Stimulated activated naive CD8-positive, alpha-beta T cell treated with anti-CD3 and anti-CD28 coated beads, Interleukin-15, Interleukin-2, amounts not matched to agents 100 ng/mL and 50 ng/mL, for 24 hours (primary cell): ENCODE results near the gene ACOT7.

ENCODE experiments used
- H3K27ac Mint-ChIP-seq: one replicate; pipeline ENCODE4 v1.8.0; 2021; ENCODE audit warnings: mild to moderate bottlenecking, mixed read lengths
- H3K27me3 Mint-ChIP-seq: one replicate; pipeline ENCODE4 v1.8.0; 2021; ENCODE audit warnings: mixed read lengths
- H3K36me3 Mint-ChIP-seq: one replicate; pipeline ENCODE4 v1.8.0; 2021; ENCODE audit warnings: low read depth, mixed read lengths
- H3K4me1 Mint-ChIP-seq: one replicate; pipeline ENCODE4 v1.8.0; 2021; ENCODE audit warnings: low read depth, mixed read lengths
- H3K4me3 Mint-ChIP-seq: one replicate; pipeline ENCODE4 v1.8.0; 2021; ENCODE audit warnings: mild to moderate bottlenecking, mixed read lengths
- H3K9me3 Mint-ChIP-seq: one replicate; pipeline ENCODE4 v1.8.0; 2021; ENCODE audit warnings: mixed read lengths

Gene ACOT7

DNA sequence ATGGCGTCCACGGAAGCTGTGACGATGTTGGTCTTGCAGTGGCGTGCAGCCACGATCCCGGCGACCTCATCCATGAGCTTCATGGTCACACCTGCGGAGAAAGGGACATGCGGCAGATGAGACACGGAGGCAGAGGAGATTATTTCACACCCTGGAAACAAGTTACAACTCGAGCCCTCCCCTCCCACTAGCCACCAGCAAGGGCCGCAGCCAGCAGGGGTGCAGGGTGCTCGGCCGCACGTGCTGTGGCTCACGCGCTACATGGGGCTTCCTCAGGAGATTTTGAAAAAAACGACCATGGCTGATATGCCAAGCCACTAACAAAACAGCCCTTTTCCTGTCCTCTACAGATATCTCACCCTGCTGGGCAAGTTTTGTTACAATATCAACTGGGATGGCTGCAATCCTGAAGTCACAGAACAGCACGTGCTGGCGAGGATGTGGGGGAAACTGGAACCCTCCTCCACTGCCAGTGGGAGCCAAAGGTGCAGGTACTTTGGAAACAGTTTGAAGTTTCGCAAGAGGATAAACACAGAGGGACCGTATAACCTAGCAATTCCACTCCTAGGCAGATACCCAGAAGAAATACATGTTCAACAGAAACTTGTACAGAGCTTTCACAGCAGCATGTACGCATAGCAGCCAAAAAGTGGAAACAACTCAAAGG lies 98.5 kb downstream of the ACOT7 start:
- H3K4me1 Mint-ChIP-seq, result peaks cover 3% of the 10 kb centered on the region
- peaks cover 7% of the 10 kb centered on the region for H3K36me3 Mint-ChIP-seq
- no peaks in the 10 kb centered on the region for H3K27me3 Mint-ChIP-seq
- no peaks in the 10 kb centered on the region for H3K9me3 Mint-ChIP-seq
- no peak overlapping the region for H3K27ac Mint-ChIP-seq
- H3K4me3 Mint-ChIP-seq, result no peak overlapping the region

DNA sequence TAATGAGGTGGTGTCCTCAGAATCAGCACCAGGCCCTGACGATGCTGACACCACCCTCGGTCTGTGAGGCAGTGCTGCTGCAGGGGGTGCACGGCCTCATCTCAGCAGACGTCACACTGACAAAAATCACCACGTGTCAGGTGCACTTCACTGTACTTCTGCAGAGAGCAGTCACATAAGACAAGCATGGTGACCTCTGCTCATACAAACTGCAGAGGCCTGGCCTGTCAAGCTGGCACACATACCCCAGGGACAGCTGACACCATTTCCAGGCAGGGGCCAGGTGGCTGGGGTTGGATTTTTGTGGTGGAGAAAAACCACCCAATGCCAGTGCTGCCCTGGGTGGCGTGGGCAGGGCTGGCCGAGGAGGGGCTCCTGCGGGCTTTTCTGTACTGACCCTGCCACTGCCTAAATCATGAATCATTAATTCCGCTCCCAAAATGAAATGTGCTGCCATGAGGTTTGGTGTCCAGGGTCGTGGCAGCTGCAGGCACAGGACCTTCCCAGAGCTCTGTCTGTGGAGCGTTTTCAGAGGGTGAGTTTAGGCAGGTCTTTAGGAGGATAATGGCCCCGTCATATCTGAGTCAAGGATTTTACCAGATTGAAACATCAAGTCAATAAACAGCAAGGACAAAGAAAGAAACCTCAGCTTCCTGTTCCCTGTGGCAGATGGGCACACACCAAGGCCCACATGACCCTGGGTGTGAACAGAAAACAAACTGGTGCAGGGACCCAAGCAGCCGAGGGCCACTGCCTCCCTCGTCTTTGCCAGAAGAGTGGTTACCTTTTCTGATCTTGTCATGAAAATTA lies 99.3 kb downstream of the ACOT7 start:
- no peak overlapping the region for H3K27ac Mint-ChIP-seq
- H3K4me1 Mint-ChIP-seq, result peaks cover 3% of the 10 kb centered on the region
- no peaks in the 10 kb centered on the region for H3K27me3 Mint-ChIP-seq
- H3K4me3 Mint-ChIP-seq, result no peak overlapping the region
- peaks cover 7% of the 10 kb centered on the region for H3K36me3 Mint-ChIP-seq
- no peaks in the 10 kb centered on the region for H3K9me3 Mint-ChIP-seq

DNA sequence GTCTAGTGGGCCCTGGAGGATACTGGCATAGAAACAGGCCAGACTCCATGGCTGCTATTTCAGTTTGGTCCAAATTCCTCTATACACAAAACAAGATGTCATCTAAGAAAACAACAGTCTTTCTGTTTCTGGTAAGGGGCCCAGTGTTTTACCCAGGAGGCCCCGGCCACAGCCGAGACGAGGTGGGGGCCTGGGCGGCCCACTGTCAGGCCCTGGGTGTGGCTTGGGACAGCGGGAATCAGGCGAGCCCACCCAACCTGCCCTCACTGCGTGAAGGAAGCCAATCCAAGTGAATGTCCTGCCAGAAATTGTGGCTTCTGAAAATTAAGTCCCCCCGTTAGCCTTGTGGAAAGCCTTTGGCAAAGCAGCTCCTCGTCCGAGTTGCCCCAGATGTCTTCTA lies 101.5 kb downstream of the ACOT7 start:
- H3K27ac Mint-ChIP-seq, result no peak overlapping the region
- H3K27me3 Mint-ChIP-seq, result no peaks in the 10 kb centered on the region
- H3K4me3 Mint-ChIP-seq, result no peak overlapping the region
- peaks cover 7% of the 10 kb centered on the region for H3K36me3 Mint-ChIP-seq
- H3K9me3 Mint-ChIP-seq, result no peaks in the 10 kb centered on the region
- H3K4me1 Mint-ChIP-seq, result peaks cover 3% of the 10 kb centered on the region

GRCh38 chr1:6288665-6289064 lies 104.9 kb downstream of the ACOT7 start:
- Mint-ChIP-seq H3K27me3 (no peaks in the 10 kb centered on the region), H3K4me1 (peaks cover 3% of the 10 kb centered on the region), H3K4me3 (no peak overlapping the region), H3K27ac (no peak overlapping the region), H3K9me3 (no peaks in the 10 kb centered on the region), H3K36me3 (no peaks in the 10 kb centered on the region)

- no peaks in the 10 kb centered on the region for H3K9me3 Mint-ChIP-seq
- H3K36me3 Mint-ChIP-seq, result no peaks in the 10 kb centered on the region
- peaks cover 3% of the 10 kb centered on the region for H3K4me1 Mint-ChIP-seq
- H3K27me3 Mint-ChIP-seq, result no peaks in the 10 kb centered on the region
- no peak overlapping the region for H3K4me3 Mint-ChIP-seq
- H3K27ac Mint-ChIP-seq, result no peak overlapping the region
Measured at GRCh38 chr1:6288026-6288425, 105.5 kb downstream of the ACOT7 start.

- Mint-ChIP-seq H3K9me3 (no peaks in the 10 kb centered on the region), H3K36me3 (no peaks in the 10 kb centered on the region), H3K27me3 (no peaks in the 10 kb centered on the region), H3K27ac (no peak overlapping the region), H3K4me1 (peaks cover 3% of the 10 kb centered on the region), H3K4me3 (no peak overlapping the region)
Measured at GRCh38 chr1:6287431-6287886, 106.1 kb downstream of the ACOT7 start.

DNA sequence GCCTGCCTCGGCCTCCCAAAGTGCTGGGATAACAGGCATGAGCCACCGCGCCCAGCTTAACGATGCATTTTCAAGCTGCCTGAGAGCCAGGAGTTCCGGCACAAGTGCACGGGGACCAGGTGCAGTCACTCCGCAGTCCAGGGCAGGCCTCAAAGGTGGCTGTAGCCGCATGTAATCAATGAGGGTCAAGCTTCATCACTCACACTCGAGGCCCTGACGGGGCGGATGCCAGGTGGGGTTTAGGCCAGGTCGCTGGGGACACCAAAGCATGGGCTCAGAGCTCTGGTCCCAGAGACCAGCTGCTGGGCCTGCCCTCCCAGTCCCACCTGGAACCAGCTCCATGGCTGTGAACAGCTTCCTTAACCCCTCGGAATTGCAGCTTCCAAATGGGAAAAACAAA lies 106.5 kb downstream of the ACOT7 start:
- Mint-ChIP-seq H3K4me3 (no peak overlapping the region), H3K36me3 (no peaks in the 10 kb centered on the region), H3K9me3 (no peaks in the 10 kb centered on the region), H3K27ac (no peak overlapping the region), H3K4me1 (peaks cover 3% of the 10 kb centered on the region), H3K27me3 (no peaks in the 10 kb centered on the region)

GRCh38 chr1:6286266-6286665 lies 107.3 kb downstream of the ACOT7 start:
- H3K27ac Mint-ChIP-seq, result no peak overlapping the region
- no peaks in the 10 kb centered on the region for H3K9me3 Mint-ChIP-seq

GRCh38 chr1:6285336-6285735 lies 108.2 kb downstream of the ACOT7 start:
- Mint-ChIP-seq H3K4me3 (no peak overlapping the region), H3K9me3 (no peaks in the 10 kb centered on the region), H3K27ac (no peak overlapping the region), H3K27me3 (no peaks in the 10 kb centered on the region), H3K36me3 (no peaks in the 10 kb centered on the region), H3K4me1 (no peaks in the 10 kb centered on the region)

More at GRCh38 chr1:6286266-6286665, 107.3 kb downstream of the ACOT7 start:
- Mint-ChIP-seq H3K27me3 (no peaks in the 10 kb centered on the region), H3K36me3 (no peaks in the 10 kb centered on the region), H3K4me3 (no peak overlapping the region), H3K4me1 (no peaks in the 10 kb centered on the region)

GRCh38 chr1:6282577-6283270 lies 110.8 kb downstream of the ACOT7 start:
- Mint-ChIP-seq H3K36me3 (no peaks in the 10 kb centered on the region), H3K4me1 (no peaks in the 10 kb centered on the region), H3K4me3 (no peak overlapping the region), H3K9me3 (no peaks in the 10 kb centered on the region), H3K27ac (no peak overlapping the region), H3K27me3 (no peaks in the 10 kb centered on the region)

DNA sequence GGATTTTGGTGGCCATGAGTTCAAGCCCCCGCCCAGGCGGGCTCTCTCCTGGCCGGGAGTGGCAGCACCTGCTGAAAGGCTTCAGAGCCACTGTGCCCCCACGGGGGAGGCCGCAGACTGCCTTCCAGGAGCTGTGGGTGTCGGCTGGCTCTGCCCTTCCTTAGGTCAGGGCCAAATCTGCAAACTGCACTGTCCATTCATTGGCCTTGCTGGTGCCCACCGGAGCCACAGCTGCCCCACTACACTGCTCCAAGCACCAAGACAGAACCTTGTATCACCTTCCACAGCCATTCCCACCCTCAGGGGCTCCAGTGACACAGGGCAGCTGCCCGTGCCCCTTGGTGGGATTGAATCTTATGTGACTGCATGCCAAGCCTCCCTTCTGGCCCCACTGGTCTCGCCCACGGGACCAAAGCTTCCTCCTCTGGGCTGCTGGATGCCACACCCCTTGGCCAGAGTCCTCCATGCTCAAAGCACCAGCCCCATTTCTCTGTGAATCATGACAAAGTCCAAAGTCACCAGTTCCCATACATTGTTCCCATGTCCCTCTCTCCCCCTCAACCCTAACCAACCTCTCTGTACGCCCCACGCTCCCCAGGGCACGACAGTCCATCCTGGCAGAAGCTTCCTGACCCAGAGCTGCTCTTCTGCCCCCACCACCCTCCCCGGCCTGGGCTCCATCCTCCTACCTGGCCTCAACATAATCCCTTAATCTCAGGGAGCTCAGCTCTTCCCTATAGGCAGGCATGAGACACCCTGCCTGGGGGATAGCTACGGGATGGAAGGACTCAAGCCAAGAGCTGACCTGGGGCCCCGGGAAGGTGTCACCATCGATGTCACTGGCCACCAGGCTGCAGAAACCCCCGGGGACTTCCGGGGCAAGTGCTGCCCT lies 111.8 kb downstream of the ACOT7 start:
- no peaks in the 10 kb centered on the region for H3K36me3 Mint-ChIP-seq

GRCh38 chr1:6280761-6281451 lies 112.7 kb downstream of the ACOT7 start:
- Mint-ChIP-seq H3K4me1 (no peaks in the 10 kb centered on the region), H3K27me3 (no peaks in the 10 kb centered on the region), H3K36me3 (no peaks in the 10 kb centered on the region), H3K4me3 (no peak overlapping the region), H3K27ac (no peak overlapping the region), H3K9me3 (no peaks in the 10 kb centered on the region)

More for the DNA sequence above, 111.8 kb downstream of the ACOT7 start:
- H3K9me3 Mint-ChIP-seq, result no peaks in the 10 kb centered on the region
- no peaks in the 10 kb centered on the region for H3K27me3 Mint-ChIP-seq
- H3K4me3 Mint-ChIP-seq, result no peak overlapping the region
- H3K27ac Mint-ChIP-seq, result no peak overlapping the region
- no peaks in the 10 kb centered on the region for H3K4me1 Mint-ChIP-seq

DNA sequence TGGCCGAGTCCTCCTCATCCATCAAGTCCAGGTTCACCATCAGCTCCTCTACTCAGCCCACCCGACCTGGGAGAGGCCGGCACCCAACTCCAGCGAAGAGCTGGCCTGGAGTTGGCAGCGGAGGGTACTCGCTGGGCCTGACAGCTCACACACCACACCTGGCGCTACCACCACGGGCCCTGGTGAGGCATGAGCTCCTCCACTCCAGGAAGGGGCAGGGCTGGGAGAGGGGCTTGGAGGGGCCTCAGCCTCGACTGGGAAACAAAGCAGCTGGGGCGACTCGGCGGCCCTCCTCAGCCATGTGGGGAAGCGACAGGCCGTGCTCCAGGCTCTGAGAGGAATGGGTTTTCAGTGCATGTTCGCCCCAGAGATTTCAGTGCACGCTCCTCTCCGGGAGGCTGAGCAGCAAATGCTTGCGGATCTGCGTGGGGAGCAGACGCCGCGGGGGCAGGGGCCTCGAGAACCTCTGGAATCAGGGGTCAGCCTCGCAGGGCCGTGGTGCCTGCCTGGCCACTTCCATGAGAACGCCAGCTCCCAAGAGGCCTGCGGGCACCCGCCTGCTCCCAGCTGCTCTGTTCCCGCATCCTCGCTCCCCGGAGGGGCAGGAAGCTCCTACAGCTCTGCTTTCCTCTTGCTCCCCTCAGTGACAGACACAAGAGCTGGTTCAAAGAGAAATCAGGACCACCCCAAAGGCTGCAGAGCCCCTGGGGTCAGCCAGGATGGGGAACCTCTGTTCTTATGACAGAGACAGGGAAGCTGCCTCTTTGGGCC lies 113.8 kb downstream of the ACOT7 start:
- Mint-ChIP-seq H3K9me3 (no peaks in the 10 kb centered on the region), H3K4me3 (no peak overlapping the region), H3K27me3 (no peaks in the 10 kb centered on the region), H3K27ac (no peak overlapping the region), H3K36me3 (no peaks in the 10 kb centered on the region), H3K4me1 (no peaks in the 10 kb centered on the region)
